UCSD-AML1 (cell line): ENCODE data around the gene DPP10.
"Not testable (repeated sequence)": the region's sequence is repeated elsewhere in the genome, so short reads cannot be mapped to it uniquely, and the experiment has no call there.

Experiments used
- DNase-seq: peaks from one replicate; lab custom pipeline; 2025; ENCODE audit not compliant: unreplicated experiment; lab: John Stamatoyannopoulos, UW

Gene DPP10

DNA sequence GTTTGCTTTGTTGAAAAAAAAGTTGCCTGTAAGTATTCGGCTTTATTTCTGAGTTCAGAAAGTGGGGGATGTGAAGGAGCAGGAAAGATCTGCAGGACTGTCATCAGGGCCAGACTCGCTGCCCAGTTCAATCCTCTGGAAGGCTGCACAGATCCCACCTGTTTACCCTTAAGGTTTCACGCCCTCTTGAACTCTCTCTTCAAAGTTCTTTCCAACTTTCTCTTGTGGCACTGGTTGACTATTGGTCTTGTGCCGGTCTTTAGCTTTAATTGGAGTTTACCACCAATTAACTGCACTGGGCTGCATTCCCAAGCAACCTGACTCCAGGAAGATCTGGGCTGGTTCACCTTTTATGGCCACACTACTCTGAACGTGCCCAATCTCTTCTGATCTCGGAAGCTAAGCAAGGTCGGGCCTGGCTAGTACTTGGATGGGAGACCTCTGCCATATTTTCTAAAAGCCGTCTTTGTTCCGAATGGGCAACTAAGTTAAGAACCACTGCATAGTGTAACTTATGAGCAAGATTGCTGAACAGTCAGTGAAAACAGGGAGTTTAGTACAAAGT is 495.0 kb downstream of the DPP10 start:
- no peak for DNase-seq

DNA sequence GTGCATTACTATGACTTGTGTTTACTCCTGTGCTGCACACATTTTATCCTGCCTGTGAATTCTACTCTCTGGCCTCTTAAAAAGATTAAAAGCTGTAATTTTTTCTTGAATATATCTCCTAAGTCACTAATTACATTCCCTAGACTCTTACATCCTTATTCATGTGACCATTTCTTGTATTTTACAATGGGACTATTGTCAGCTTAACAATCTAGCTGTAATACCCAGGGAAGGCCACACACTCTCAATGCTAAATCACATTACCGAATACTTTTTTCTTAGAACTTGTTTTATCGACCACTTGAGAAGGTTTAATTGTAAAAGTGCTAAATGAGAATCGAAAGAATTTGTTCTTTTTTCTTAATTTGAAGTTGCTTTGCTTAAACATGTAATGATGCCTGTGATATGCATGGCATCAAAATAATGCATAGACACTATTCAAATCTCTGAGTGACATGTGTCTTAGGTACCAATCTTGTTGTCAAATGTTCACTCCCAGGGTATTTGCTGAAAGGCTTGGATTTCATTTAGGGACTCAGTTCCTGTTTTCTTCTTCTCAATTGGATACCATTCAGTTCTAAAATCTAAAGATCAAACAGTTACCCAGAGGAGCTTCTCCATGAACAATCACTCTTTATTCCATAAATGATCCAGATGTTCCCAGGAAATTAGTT is 498.5 kb downstream of the DPP10 start:
- no peak for DNase-seq

- no peak for DNase-seq
Observed at GRCh38 chr2:114949228-114949804, 506.9 kb downstream of the DPP10 start.

GRCh38 chr2:114960389-114960788 is 517.9 kb downstream of the DPP10 start:
- DNase-seq = no peak

- no peak for DNase-seq
Observed at GRCh38 chr2:114962532-114962931, 520.1 kb downstream of the DPP10 start.

DNA sequence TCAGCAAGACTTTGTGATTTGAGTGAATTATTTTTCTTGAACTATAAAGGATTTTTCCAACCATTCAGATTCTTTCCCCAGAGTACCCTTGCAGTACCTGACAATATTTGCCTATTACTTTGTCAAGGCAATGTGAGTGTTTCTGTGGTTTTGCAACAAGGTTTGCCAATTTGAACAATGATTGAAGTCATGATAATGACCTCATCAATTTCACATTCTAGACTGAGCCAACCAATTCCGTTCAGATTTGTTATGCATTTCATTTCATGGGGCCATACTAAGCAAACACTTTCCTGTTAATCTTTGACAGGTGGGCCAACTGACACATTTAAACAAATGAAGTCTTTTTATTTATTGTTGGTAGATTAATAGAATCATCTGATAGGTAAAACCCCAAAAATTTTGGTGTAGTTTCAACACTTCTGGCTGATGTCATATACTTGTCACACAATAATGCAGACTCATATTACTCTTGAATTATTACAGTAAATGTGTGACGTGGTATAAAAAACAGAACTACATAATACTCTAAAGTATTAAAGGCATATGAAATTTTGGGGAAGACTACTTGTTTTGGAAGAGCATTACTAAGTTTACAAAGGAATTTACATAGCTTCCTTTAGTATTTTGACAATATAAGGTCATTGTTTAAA is 526.4 kb downstream of the DPP10 start:
- DNase-seq = no peak

- DNase-seq = not testable (repeated sequence)
Observed at GRCh38 chr2:115004321-115004720, 561.9 kb downstream of the DPP10 start.

- DNase-seq = no peak
Observed at GRCh38 chr2:115011721-115012120, 569.3 kb downstream of the DPP10 start.

DNA sequence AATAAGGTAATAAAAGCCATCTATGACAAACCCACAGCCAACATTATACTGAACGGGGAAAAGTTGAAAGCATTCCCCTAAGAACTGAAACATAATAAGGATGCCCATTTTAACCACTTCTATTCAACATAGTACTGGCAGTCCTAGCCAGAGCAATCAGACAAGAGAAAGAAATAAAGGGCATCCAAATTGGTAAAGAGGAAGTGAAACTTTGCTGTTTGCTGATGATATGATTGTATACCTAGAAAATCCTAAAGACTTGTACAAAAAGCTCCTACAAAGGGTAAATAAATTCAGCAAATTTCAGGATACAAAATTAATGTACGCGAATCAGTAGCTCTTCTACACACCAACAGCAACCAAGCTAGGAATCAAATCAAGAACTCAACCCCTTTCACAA is 579.6 kb downstream of the DPP10 start:
- DNase-seq = not testable (repeated sequence)

DNA sequence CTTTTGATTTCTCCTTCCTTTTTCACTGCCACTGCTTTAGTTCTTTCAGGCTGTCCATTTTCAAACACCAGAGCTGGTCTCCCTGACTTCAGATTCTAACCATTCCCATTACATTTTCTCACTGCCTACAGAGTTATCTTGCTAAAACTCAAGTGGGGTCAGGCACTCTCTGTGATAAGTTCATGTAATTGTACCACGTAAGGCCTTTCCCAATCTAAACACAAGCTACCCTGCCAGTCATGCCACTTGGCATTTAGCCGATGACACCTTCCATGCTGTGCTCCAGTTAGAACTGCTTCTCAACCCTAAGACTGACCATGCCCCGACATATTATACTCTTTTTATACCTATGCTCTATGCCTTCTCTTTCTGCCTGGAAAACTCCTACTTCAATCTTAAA is 592.4 kb downstream of the DPP10 start:
- no peak for DNase-seq

DNA sequence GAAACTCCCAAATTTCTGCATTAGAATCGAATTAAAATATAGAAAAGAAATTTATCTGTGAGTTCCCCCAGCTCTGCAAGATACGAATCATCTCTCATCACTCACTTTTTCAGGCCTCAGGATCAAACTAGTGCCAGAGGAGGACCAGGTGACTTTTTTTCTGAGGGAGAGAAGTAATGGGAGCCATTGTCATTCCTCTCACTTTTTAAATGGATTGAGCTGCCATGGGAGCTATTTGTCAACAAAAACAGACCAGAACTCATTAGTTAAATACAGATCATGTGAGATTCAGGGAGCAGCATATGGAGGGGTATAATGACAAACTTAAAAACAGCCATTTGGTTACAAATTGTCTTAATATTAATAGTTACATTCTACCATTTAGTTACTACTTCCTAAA is 594.4 kb downstream of the DPP10 start:
- DNase-seq = no peak

DNA sequence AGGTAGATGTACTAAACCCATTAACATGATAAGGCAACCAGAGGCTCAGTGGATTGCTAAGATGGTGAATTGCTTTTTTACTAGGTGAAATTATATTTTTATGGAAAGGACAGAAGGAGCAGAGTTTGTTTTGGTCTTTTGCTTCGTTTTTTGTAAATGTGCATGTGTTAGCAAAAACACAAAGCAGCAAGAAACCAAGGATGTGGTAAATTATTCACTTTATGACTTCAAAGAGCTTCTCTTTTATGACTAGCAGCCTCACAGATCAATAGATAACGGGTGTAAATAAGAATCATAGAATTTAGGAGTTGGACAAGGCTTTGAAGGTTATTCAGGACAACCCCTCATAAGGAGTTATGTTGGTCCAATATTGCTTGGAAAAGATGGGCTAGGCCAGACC is 615.0 kb downstream of the DPP10 start:
- no peak for DNase-seq

GRCh38 chr2:115070002-115070401 is 627.6 kb downstream of the DPP10 start:
- no peak for DNase-seq

GRCh38 chr2:115071534-115071933 is 629.1 kb downstream of the DPP10 start:
- DNase-seq = no peak

DNA sequence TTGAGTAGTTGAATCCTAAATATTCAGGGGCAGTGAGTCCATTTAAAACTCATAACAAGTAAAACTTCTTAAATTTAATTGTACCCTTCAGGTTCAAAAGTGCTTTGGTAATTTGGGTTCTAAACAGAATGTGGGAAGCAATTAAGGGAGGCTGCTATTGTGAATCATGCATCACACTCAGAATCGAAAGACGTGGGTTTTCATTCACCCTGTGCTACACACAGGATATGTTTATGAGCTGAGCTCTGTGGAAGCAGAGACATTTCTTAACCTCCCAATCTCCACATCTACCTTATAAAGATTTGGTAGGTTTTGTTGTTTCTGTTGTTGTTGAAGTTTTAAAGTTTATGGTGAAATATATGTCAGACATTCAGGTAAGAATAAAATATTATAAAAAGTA is 633.4 kb downstream of the DPP10 start:
- no peak for DNase-seq

- no peak for DNase-seq
Observed at GRCh38 chr2:115077626-115078025, 635.2 kb downstream of the DPP10 start.

DNA sequence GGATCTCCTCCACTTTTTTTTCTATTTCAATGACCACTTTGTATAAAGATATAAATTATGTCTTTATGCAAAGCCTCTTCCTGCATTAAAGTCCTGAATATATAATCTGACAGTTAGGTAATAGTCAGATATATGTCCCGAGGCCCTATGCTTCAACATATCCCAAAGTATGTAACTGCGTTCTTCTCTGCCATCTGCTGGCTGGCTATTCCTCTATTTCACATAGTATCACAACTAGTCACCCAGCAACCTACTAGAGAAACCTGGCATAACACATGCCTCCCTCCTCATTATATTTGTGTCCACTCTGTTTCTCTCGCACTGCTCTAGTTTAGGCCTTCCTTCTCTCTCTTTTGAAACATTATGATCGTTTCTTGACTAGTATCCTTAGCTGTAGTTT is 640.8 kb downstream of the DPP10 start:
- DNase-seq = no peak

- DNase-seq = no peak
Observed at GRCh38 chr2:115083711-115084110, 641.3 kb downstream of the DPP10 start.

DNA sequence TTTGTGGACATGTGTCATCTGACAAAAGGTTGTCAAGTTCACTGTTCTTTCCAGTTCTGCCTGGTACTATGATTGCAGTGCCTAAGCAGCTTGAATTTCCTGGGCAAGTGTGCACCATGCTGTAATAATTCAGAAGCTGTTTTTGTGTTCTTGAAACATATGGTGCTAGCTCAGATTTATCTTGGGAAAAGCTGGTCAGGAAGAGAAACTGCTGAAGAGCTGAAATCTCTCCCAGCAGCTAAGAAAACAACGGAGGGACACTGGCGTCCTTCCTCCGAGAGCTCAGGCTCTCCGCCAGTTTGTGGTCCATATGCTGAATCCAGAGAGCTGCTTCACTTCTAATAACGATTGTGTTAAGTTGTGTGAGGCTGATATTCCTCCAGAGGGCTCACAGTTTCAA is 642.0 kb downstream of the DPP10 start:
- DNase-seq = no peak

DNA sequence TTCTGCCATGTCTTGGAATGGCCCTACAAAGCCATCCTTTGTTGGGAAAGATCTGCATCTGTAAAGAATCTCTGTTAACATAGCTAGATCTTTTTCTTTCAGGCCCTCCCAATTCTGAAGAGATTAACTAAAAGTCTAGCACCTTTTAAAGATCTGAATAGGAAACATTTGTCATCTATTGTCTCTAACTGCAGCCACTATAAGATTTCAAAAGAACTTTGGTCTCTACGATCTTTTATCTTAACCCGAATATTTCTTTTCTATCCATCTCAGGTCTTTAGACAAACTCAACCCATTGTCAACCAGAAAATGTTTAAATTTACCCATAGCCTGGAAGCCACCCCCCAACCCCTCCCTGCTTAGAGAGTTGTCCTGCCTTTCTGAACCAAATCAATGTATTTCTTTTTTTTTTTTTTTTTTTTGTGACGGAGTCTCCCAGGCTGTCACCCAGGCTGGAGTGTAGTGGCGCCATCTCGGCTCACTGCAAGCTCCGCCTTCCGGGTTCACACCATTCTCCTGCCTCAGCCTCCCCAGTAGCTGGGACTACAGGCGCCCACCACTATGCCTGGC is 643.7 kb downstream of the DPP10 start:
- not testable (repeated sequence) for DNase-seq

DNA sequence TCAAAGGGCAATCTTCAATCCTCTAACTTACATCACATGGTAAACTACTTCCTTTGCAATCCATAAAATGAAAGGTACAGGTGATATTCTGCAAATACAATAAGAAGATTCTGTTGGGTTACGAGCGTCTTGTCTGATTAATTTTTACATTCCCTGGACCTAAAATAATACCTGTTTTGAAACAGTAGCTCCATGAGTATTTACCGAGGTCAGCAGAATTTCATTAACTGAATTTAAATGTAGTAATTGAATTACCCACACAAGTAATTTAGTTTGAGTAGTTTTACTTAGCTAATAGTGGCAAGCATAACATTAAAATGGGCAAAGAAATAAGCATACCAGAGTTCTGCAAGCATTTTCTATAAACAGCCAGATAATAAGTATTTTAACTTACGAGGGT is 652.0 kb downstream of the DPP10 start:
- DNase-seq = no peak

DNA sequence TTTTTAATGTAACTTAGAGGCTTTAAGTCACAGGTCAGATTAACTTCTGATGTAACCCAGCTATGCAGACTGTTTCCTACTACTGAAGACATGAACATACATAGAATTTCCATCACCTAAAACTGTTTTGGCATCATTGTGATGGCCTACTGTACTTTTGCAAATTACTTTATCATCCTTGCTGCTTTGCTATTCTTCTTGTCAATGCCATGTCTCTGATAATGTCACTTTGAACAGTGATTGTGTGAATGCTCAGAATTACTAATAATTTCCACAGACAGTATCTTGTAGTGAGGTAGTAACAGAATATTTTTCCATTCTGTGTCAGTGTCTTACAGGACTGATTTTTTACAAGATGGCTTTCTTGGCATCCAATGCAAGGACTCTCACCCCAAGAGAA is 663.5 kb downstream of the DPP10 start:
- no peak for DNase-seq
